NCI-H187 (cell line): ENCODE data around the gene HTN3.
"Not testable (repeated sequence)": the region's sequence is repeated elsewhere in the genome, so short reads cannot be mapped to it uniquely, and the experiment has no call there.

Source experiments
- DNase-seq, 2 experiments: peaks; one replicate each; lab custom pipeline; 2025; lab: John Stamatoyannopoulos, UW

HTN3 gene

DNA sequence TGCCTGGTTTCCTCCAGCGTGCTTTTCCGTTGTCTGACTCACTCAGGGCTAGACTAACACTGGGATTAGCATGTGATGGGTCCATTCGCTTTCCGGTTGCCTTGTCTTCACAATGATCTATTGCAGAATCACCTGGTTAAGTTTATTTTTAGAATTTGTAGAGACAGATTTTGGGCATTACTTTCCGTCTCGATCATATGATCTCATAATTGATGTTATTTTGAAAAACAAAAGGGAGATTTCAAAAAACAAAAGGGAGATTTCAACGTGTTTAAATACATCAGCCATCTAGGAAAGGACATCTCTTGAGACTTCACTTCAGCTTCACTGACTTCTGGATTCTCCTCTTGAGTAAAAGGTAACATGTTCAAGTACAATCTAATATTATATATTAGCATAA is at the start of gene HTN3:
TSS of gene HTN3 (plus strand) at position 301 of the 400 bp plus-strand sequence. CDS start 2,282 bp downstream, outside the sequence.
- not testable (repeated sequence) for DNase-seq

DNA sequence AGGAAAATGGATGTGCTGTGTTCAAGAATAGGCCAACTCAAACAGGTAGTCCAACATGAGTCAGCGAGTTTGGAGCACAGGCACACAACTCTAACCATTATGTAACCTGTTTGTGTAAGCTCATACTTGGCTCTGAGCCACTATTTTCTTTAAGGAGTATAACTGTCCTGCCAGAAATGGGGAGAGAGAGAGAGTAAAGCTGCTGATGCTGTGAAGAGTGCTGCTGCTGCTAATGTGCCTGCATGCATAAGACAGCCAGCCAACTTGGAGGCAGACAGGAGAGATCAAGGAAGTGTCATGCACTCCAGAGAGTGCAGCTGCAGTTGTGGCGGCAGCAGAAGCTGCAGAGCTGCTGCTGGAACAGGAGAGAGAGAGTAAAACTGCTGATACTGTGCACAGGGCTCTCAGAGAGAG is 44.2 kb upstream of the HTN3 start:
- no peak for DNase-seq

DNA sequence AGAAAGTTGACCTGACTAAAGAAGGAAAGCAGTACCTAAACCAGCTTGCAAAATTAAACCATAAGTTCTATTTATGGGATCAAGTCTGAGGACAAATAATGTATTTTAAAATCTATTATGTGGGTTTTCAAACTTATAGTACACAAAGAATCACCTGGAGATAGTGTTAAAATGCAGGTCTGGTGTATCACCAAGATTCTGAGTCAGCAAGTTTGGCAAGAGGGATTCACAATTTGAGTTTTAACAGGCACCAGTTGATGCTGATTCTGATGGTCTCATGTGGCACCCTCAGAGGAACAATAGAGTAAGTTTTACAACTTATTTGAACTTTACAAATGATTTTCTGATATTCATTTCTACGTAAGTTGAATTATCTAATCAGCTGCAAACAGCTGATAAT is 41.6 kb upstream of the HTN3 start:
- no peak for DNase-seq

DNA sequence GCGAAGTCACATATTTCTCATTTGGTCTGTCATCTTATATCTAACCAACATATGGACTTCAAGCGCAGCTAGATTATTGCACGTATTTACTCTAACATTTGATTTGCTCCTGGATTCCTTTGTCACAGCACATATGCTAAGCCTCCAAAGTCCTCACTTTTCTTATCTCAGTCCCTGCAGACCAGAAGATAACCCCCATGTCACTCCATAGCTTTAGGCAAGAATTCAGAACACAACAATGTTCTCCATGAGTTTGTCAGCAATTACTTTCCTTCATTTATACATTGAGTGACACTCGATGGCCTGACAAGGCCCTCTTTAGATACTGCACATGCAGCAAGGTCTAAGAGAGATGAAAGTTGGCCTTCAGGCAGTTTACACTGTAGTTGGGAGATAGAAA is 37.2 kb upstream of the HTN3 start:
- no peak for DNase-seq

DNA sequence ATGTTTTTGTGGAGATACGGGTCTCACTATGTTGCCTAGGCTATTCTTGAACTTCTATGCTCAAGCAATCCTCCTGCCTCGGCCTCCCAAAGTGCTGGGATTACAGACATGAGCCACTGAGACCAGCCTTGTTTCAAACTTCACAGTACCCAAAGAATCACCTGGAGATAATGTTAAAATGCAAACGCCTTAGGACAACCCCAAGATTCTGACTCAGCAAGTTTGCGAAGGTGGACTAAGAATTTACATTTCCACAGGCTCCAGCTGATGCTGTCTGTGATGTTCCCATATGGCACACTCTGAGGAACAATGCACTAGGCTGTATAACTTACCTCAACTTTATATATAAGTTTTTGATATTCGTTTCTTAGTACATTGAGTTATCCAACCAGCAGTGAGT is 33.5 kb upstream of the HTN3 start:
- no peak for DNase-seq

DNA sequence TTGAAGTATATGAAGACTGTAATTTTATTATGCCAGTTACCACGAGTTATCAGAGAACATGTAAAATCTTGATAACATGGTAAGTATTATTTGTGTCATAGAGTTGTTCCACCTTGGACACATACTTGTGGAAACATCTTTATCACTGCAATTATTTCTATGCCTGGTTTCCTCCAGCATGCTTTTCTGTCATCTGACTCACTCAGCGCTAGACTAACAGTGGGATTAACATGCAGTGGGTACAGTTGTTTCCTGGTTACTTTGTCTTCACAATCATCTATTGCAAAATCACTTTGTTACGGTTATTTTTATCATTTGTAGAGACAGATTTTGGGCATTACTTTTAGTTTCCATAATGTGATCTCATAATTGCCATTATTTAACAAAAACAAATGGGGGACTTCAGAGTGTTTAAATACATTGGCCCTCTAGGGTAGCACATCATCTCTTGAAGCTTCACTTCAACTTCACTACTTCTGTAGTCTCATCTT is 32.7 kb upstream of the HTN3 start, which contains the start of gene STATH:
TSS of gene STATH (plus strand) at position 441 of the 491 bp plus-strand sequence. CDS start 2,472 bp downstream, outside the sequence.
- DNase-seq = no peak

DNA sequence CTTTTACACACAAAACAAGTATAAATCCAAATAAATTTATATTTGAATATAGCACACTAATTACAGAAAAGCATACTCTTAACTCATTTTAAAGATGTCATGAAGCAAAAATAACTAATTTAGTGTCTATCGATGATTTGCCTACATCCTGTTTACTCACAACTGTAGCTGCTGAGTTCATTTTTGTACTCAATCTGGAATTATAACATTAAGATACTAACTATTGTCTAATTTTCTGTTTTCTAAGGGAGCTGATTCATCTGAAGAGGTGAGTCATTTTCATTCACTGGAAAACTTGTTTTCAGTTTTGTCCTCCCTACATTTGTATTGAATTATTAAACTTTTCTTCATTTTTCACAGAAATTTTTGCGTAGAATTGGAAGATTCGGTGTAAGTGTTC is 28.8 kb upstream of the HTN3 start:
- DNase-seq = no peak

DNA sequence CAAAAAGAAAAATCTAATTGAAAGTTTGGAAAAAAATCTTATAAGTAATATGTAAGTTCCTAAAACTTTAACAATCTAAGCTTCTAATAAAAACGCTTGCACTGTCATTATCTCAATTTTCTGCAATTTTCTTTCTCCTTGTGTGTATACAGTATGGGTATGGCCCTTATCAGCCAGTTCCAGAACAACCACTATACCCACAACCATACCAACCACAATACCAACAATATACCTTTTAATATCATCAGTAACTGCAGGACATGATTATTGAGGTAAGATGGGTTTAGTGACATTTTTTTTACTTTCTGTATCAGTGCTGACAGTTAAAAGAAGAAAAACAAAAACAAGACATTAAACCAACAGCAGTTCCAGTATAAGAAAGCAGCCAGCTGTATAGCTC is 27.5 kb upstream of the HTN3 start:
- DNase-seq = no peak

DNA sequence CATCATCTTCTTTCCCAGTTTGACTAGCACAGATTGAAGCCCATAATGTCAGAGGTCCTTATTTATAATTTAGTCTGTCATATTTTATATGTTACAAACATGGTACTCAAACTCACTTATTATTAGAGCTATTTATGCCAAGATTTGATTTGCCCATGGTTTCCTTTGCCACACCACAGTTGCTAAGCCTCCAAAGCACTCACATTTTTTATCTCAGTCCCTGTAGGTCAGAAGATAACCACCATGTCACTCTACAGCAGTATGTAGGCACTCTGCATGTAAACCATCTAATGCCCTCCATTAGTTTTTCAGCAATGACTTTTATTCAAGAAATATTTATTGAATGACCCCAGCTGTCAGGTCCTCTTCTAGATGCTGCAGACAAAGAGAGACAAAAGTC is 25.8 kb upstream of the HTN3 start:
- DNase-seq = no peak

DNA sequence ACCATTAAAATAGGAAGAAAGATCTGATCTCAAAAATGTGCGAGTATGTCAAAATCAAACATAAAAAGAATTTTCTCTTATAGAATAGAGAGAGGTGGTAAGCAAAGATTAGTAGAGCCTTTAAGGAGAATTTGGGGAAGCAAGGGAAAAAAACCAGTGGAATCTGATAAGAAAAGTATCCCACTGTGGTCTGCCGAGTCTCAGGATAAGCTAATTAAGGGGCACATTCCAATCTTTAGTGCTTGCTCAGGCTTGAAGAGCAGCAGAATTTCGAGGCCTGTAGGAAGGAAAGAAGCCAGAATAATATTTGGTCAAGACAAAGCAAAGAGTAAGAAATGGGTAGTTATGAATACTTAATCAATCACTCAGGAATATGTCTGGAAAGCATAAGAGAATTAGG is 19.5 kb upstream of the HTN3 start:
- DNase-seq = no peak

DNA sequence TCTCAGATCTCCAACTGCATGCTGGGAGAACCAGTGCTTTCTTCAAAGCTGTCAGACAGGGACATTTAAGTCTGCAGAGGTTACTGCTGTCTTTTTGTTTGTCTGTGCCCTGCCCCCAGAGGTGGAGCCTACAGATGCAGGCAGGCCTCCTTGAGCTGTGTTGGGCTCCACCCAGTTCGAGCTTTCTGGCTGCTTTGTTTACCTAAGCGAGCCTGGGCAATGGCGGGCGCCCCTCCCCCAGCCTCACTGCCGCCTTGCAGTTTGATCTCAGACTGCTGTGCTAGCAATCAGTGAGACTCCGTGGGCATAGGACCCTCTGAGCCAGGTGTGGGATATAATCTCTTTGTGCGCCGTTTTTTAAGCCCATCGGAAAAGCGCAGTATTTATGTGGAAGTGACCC is 9.3 kb upstream of the HTN3 start:
- DNase-seq = not testable (repeated sequence)

DNA sequence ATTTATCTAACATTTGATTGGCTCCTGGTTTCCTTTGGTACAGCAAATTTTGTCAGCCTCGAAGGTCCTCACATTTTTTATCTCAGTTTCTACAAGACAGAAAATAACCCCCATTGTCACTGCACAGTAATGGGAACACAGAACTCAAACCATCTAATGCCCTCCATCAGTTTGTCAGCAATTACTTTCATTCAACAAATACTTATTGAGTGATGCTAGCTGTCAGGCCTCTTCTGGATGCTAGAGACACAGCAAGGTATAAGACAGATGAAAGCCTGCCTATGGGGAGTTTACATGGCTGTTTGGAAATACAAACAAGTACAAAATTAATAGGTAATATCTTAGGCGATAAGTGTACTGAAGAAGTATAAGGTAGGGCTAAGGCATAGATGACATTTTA is 5.0 kb upstream of the HTN3 start:
- no peak for DNase-seq

DNA sequence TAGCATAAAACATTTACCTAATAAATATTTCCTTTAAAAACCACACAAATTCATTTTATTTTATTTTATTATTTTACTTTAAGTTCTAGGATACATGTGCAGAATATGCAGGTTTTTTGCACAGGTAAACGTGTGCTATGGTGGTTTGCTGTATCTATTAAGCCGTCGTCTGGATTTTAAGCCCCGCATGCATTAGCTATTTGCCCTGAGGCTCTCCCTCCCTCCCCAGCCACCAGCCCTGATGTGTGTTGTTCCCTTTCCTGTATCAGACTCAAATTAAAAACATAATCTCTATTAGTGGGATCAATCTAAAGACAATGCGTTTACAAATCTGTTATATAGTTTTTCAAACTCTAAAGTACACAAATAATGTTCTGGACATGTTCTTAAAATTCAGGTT is 1.2 kb upstream of the HTN3 start:
- DNase-seq = no peak

DNA sequence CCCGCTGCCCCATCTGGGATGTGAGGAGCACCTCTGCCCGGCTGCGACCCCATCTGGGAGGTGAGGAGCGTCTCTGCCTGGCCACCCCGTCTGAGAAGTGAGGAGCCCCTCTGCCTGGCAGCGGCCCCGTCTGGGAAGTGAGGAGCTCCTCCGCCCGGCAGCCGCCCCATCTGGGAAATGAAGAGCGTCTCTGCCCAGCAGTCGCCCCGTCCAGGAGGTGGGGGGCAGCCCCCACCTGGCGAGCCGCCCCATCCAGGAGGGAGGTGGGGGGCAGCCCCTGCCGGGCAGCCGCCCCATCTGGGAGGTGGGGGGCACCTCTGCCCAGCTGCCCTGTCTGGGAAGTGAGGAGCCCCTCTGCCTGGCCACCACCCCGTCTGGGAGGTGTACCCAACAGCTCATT is 9.3 kb downstream of the HTN3 start:
- DNase-seq = not testable (repeated sequence)

DNA sequence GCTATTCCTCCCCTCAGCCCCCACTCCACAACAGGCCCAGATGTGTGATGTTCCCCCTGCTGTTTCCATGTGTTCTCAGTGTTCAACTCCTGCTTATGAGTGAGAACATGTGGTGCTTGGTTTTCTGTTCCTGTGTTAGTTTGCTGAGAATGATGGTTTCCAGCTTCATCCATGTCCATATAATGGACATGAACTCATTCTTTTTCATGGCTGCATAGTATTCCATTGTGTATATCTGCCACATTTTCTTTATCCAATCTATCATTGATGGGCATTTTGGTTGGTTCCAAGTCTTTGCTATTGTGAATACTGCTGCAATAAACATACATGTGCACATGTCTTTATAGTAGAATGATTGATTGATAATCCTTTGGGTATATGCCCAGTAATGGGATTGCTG is 11.7 kb downstream of the HTN3 start:
- not testable (repeated sequence) for DNase-seq

DNA sequence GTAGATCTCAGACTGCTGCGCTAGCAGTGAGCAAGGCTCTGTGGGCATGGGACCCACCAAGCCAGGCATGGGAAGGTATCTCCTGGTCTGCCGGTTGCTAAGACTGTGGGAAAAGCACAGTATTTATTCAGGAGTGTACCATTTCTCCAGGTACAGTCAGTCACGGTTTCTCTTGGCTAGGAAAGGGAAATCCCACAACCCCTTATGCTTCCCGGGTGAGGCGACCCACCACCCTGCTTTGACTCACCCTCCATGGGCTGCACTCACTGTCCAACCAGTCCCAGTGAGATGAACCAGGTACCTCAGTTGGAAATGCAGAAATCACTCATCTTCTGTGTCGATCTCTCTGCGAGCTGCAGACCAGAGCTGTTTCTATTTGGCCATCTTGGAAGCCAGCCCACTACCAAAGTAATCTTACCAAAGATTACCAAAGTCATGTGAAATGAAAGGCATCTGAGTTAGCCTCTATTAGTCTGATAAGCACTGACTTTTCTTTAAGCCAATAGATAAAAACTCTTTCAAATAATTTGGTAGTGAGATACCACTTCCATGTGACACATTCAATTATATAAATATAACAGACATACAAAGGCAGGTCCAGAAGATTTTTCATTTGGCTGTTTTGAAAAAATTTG is 13.5 kb downstream of the HTN3 start:
- no peak for DNase-seq

DNA sequence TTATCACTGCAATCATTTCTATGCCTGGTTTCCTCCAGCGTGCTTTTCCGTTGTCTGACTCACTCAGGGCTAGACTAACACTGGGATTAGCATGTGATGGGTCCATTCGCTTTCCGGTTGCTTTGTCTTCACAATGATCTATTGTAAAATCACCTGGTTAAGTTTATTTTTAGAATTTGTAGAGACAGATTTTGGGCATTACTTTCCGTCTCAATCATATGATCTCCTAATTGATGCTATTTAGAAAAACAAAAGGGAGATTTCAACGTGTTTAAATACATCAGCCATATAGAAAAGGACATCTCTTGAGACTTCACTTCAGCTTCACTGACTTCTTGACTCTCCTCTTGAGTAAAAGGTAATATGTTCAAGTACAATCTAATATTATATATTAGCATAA is 21.9 kb downstream of the HTN3 start, which contains the start of gene HTN1:
TSS of gene HTN1 (plus strand) at position 301 of the 400 bp plus-strand sequence. CDS start 2,639 bp downstream, outside the sequence.
- not testable (repeated sequence) for DNase-seq

DNA sequence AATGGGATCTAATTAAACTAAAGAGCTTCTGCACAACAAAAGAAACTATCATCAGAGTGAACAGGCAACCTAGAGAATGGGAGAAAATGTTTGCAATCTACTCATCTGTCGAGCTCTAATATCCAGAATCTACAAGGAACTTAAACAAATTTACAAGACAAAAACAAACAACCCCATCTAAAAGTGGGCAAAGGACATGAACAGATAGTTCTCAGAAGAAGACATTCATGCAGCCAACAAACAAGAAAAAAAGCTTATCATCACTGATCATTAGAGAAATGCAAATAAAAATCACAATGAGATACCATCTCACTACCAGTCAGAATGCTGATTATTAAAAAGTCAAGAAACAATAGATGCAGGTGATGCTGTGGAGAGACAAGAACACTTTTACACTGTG is 28.3 kb downstream of the HTN3 start:
- DNase-seq = not testable (repeated sequence)

DNA sequence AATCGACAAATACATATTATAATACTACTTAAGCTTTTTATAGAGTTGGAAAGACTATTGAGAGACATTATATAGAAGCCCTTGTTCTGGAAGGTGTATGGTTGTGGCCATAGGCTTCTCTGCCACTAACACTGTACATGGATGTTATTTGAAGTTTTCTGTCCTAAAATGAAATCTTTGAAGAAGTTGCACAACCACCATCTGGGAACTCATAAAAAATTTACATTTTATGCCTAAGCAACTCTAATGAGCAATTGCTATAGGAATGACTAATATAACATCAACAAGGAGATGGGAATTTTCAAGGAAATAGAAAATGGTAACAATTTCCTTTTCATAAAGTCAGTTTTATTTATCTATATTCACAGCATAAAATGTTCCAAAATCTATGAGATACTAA is 29.4 kb downstream of the HTN3 start:
- DNase-seq = no peak

DNA sequence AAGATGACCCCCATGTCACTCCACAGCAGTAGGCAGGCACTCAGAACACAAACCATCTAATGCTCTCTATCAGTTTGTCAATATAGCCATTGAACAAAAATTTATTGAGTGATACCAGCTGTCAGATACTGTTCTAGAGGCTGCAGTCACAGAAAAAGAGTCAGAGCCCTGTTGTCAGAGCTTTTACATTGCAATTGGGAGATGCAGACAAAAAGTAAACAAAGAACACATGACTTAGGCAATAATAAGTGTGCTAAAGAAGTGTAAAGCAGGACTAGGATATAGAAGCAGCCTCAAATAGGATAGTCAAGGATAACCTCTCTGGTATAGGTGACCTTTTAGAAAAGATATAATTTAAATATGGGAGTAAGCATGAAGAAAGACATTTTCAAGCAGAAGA is 30.9 kb downstream of the HTN3 start:
- no peak for DNase-seq

DNA sequence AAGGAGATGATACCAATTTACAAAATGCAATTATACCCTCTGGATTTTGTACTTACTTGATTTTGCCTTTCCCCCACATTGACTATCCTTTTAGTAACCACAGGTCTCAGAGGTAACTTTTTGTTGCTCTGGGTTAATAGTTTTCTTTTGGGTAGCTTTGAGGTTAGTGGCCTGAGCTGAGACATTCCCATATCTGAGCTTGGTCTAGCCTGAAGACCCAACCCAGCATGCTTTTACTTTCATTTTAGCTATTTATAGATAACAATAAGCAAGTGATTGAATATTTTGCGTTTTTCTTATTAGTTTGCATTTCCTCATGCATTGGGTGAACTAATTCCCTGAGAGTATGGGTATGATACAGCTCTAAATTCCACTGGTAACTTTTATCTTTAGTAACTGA is 33.7 kb downstream of the HTN3 start:
- no peak for DNase-seq

DNA sequence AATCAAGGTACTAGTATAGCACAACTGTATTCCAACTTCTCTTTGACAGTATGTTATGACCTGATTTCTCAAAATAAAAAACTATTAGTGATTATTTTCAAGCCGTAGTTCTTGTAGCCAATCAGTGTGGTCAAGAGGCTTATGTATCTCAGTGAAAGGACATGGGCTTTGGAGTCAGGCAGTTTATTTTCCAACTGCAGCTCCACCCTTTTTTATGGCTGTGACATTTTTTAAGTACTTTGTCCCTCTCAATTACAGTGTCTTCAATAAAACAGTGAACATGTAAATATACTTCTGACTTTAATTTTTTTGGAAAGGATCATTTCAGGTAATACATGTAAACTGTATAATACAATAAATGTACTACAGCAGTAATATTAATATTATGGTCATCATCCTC is 51.9 kb downstream of the HTN3 start:
- no peak for DNase-seq
